Testis (tissue), 3 donors: ENCODE measurements around the gene ARHGAP26. TPM values are rescaled to one million over a fixed set of nuclear protein-coding genes. Genes with fewer than 3 reads are reported as not detected.

Experiments
- DNase-seq: peaks from one replicate; pipeline ENCODE4 v3.0.0-alpha.2; 2019
- H3K27ac ChIP-seq, 2 donors: fragments of 200-600 bp; sonication (generic); one replicate each; pipeline ENCODE4 v1.5.1; 2019
- H3K27me3 ChIP-seq: fragments of 200-600 bp; sonication (generic); one replicate; pipeline ENCODE4 v1.5.1; 2019
- H3K36me3 ChIP-seq: fragments of 200-600 bp; sonication (generic); one replicate; pipeline ENCODE4 v1.5.1; 2017; ENCODE audit warnings: low read depth; ENCODE audit errors: missing control alignments
- H3K4me1 ChIP-seq: fragments of 200-600 bp; sonication (generic); one replicate; pipeline ENCODE4 v1.5.1; 2019
- H3K4me3 ChIP-seq, 2 donors: fragments of 200-600 bp; sonication (generic); one replicate each; pipeline ENCODE4 v1.5.1; 2017 to 2019
- H3K9me3 ChIP-seq: fragments of 200-600 bp; sonication (generic); one replicate; pipeline ENCODE4 v1.5.1; 2017
- CTCF ChIP-seq, 3 experiments: fragments of 450-650 bp in 2 of 3; fragments of 200-600 bp in 1 of 3; sonication (generic) in 1 of 3; IDR thresholded peaks; one replicate each; pipeline ENCODE4 v1.5.1; 2016 to 2019; ENCODE audit warnings: antibody characterized with exemption in 3 of 3, mild to moderate bottlenecking in 2 of 3, moderate library complexity in 1 of 3
- POLR2A ChIP-seq: fragments of 450-650 bp; IDR thresholded peaks from one replicate; pipeline ENCODE4 v1.6.1; 2017; ENCODE audit warnings: antibody characterized with exemption, mild to moderate bottlenecking, moderate library complexity
- WGBS, 2 donors: methylation state at CpG; one replicate each; pipeline ENCODE4 v1.1.5; 2018; 5-methylcytosine and 5-hydroxymethylcytosine counted together
- intact Hi-C: fragments of 100-400 bp; cut with DNase I; formaldehyde crosslinking; loops from one replicate; pipeline ENCODE4 v1.15.1; 2023; ENCODE audit warnings: low total_unique reads
- polyA plus RNA-seq: library from polyadenylated mRNA; stranded (reverse); fragments of 350-450 nt; fragmentation: Illumina TruSeq; extraction: RNeasy Lipid Tissue Mini Kit (QIAGEN cat#74804); gene quantifications from one replicate; pipeline ENCODE4 v1.2.3, GENCODE V29; 2014; ENCODE audit warnings: low read depth, low replicate concordance; ENCODE audit not compliant: insufficient read depth
- total RNA-seq, 2 donors: library from RNA; depleted of rRNA; stranded (reverse); fragments of >200 nt; gene quantifications; one replicate each; pipeline ENCODE4 v1.2.3, GENCODE V29; 2016

Gene ARHGAP26
- total and polyA plus RNA-seq, 3 donors from 2014 or later, result 33.8 to 98.7 (median 95.7) TPM

- WGBS, 2 donors, result 96 to 100% methylated on average over 3 of the region's 3 CpGs
- TF ChIP-seq POLR2A (no peak), CTCF (IDR thresholded peaks at IDR 0.05) (no peak)
- H3K27me3 ChIP-seq, result no peaks in the 10 kb centered on the region
- H3K27ac ChIP-seq, result no peak overlapping the region
- DNase-seq, result no peak
- no peaks in the 10 kb centered on the region for H3K9me3 ChIP-seq
- no peaks in the 10 kb centered on the region for H3K4me1 ChIP-seq
- H3K4me3 ChIP-seq, result no peak overlapping the region
- H3K36me3 ChIP-seq, result no peaks in the 10 kb centered on the region
- intact Hi-C loops, result no loop called here
These were observed 399.0 kb downstream of the ARHGAP26 start for GRCh38 chr5:143168921-143169810.

DNA sequence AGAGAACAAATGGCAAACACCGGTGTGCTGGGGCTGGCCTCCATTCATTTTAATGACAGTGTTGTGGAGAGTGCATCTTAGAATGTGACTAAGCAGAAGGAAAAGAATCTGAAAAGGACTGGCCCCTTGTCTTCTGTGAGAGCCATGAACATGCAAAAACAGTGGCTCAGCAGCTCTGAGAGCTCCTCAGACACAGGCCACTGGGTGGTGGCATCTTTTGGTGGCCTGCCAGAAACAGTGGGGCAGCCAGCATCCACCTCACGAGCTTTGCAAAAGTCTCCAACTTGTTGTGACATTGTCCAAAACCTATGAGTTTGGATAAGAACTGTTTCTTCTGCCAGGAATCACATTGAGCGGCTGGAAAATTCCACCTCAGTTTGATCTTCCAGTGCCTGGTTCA, 399.9 kb downstream of the ARHGAP26 start:
- H3K4me1 ChIP-seq, result no peaks in the 10 kb centered on the region

GRCh38 chr5:143170977-143171376, 400.8 kb downstream of the ARHGAP26 start:
- Histone ChIP-seq H3K27me3 (no peaks in the 10 kb centered on the region), H3K36me3 (no peaks in the 10 kb centered on the region), H3K4me3 (no peak overlapping the region), H3K9me3 (no peaks in the 10 kb centered on the region), H3K4me1 (no peaks in the 10 kb centered on the region), H3K27ac (no peak overlapping the region)
- no peak for DNase-seq
- intact Hi-C loops, result no loop called here
- no peak for TF ChIP-seq CTCF (IDR thresholded peaks at IDR 0.05)
- no peak for TF ChIP-seq POLR2A
- WGBS, 2 donors, result 91 to 96% methylated on average over 2 of the region's 2 CpGs

More for the DNA sequence above, 399.9 kb downstream of the ARHGAP26 start:
- Histone ChIP-seq H3K36me3 (no peaks in the 10 kb centered on the region), H3K4me3 (no peak overlapping the region), H3K27ac (no peak overlapping the region), H3K9me3 (no peaks in the 10 kb centered on the region), H3K27me3 (no peaks in the 10 kb centered on the region)
- DNase-seq, result no peak
- 68 to 85% methylated on average over 3 of the region's 3 CpGs for WGBS, 2 donors
- TF ChIP-seq CTCF (IDR thresholded peaks at IDR 0.05), result no peak
- TF ChIP-seq POLR2A, result no peak
- intact Hi-C loops, result no loop called here

DNA sequence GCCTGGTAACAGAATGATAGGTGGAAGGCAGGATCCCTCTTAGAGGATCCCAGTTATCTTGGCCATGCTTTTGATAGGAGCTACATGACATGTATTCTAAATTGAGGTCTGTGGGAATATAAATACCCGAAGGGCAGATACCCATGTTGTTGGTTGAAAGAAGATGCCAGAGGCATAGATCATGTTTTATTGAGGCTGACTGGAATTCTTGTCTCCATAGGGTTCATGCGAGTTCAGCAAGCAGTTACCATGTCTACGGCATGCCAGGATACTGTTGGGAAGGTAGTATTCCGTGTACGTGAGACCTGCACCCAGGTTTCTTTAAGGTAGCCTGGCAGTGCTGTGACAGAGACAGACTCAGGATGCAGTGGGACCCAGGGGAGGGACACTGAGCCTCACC, 402.6 kb downstream of the ARHGAP26 start:
- WGBS, 2 donors, result 82 to 96% methylated on average over 5 of the region's 5 CpGs
- no peaks in the 10 kb centered on the region for H3K9me3 ChIP-seq
- H3K4me3 ChIP-seq, result no peak overlapping the region
- intact Hi-C loops, result no loop called here
- H3K36me3 ChIP-seq, result no peaks in the 10 kb centered on the region
- no peaks in the 10 kb centered on the region for H3K27me3 ChIP-seq
- DNase-seq, result no peak
- TF ChIP-seq CTCF (IDR thresholded peaks at IDR 0.05) (no peak), POLR2A (no peak)
- no peaks in the 10 kb centered on the region for H3K4me1 ChIP-seq
- no peak overlapping the region for H3K27ac ChIP-seq
